T-helper 1 cell treated with Interleukin-12 subunit alpha and Interleukin-12 subunit beta and Interleukin-4 antibody, amounts not matched to agents 30 μg/mL and 1 μg/mL, for 36 hours (primary cell): ENCODE data around the gene SERPINA6.

Experiments
- H3K27ac Mint-ChIP-seq: one replicate; pipeline ENCODE4 v1.8.0; 2021; ENCODE audit warnings: mild to moderate bottlenecking, mixed read lengths
- H3K27me3 Mint-ChIP-seq: one replicate; pipeline ENCODE4 v1.8.0; 2021; ENCODE audit warnings: low read depth, mixed read lengths
- H3K36me3 Mint-ChIP-seq: one replicate; pipeline ENCODE4 v1.8.0; 2021; ENCODE audit warnings: low read depth, mixed read lengths
- H3K4me1 Mint-ChIP-seq: one replicate; pipeline ENCODE4 v1.8.0; 2021; ENCODE audit warnings: low read depth, mixed read lengths
- H3K4me3 Mint-ChIP-seq: one replicate; pipeline ENCODE4 v1.8.0; 2021; ENCODE audit warnings: mild to moderate bottlenecking, moderate library complexity, mixed read lengths
- H3K9me3 Mint-ChIP-seq: one replicate; pipeline ENCODE4 v1.8.0; 2021; ENCODE audit warnings: mixed read lengths

Gene SERPINA6

DNA sequence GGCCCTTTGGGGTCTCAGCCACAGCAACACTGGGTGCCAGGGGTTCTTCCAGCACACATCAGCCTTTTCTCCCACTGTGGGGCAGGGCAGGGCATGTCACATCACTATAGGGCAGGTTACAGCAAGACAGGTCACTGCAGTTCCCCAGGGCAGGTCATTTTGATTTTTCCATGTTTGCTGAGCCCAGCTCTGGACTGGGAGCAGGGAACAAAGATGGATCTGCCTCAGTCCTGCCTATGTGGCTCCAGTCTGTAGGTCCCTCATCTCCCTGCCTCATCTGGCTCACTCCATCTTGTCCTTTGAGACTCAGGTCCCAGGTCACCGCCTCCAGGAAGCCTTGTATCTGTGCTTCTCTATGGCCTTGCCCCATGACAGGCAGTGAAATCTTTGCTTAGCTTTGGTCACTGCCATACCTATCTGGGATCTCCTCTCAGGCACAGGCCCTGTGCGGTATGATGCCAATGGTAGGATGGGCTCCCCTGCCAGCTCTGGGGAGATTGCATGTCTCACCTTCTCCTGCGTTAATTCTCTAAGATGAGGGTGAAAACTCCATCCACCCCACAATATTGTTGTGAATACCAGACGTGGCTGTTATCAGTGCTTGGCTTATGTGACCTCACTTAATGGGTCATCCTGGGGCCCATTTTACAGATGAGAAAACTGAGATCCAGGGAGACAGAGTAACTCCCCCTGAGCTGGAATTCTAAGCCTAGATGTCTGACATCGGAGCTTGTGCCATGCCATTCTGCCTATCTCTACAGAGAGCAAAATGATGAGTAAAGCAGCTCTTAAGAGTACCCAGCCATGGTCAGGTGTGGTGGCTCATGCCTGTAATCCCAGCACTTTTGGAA is 1.5 kb downstream of the SERPINA6 start:
- H3K27me3 Mint-ChIP-seq, result no peaks in the 10 kb centered on the region
- no peaks in the 10 kb centered on the region for H3K9me3 Mint-ChIP-seq
- no peak overlapping the region for H3K4me3 Mint-ChIP-seq
- H3K4me1 Mint-ChIP-seq, result no peaks in the 10 kb centered on the region
- no peaks in the 10 kb centered on the region for H3K36me3 Mint-ChIP-seq
- H3K27ac Mint-ChIP-seq, result no peak overlapping the region

- Mint-ChIP-seq H3K36me3 (no peaks in the 10 kb centered on the region), H3K27me3 (no peaks in the 10 kb centered on the region), H3K4me1 (no peaks in the 10 kb centered on the region), H3K4me3 (no peak overlapping the region), H3K27ac (no peak overlapping the region), H3K9me3 (no peaks in the 10 kb centered on the region)
Observed at GRCh38 chr14:94320243-94320642, 2.9 kb downstream of the SERPINA6 start.

DNA sequence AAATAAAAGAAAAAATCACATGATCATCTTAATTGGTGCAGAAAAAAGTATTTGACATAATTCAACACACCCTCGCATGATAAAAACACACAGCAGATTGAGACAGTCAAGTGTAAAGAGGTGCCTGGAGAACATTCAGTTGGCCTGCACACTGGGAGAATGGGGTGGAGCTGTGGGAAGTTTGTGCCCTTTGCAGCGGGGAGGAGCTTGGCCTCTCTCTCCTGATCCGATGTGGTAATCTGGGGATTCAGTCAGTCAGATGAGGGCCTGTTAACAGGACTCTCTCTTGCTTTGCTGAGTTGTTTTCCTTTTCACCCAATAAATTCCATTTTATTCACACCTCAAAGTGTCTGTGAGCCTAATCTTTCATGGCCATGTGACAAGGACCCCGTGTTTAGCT is 5.9 kb downstream of the SERPINA6 start:
- H3K9me3 Mint-ChIP-seq, result no peaks in the 10 kb centered on the region
- H3K27ac Mint-ChIP-seq, result no peak overlapping the region
- H3K4me1 Mint-ChIP-seq, result no peaks in the 10 kb centered on the region
- H3K36me3 Mint-ChIP-seq, result no peaks in the 10 kb centered on the region
- no peaks in the 10 kb centered on the region for H3K27me3 Mint-ChIP-seq
- no peak overlapping the region for H3K4me3 Mint-ChIP-seq

GRCh38 chr14:94316692-94317091 is 6.4 kb downstream of the SERPINA6 start:
- no peaks in the 10 kb centered on the region for H3K4me1 Mint-ChIP-seq
- H3K36me3 Mint-ChIP-seq, result no peaks in the 10 kb centered on the region
- H3K9me3 Mint-ChIP-seq, result no peaks in the 10 kb centered on the region
- H3K27me3 Mint-ChIP-seq, result no peaks in the 10 kb centered on the region
- no peak overlapping the region for H3K4me3 Mint-ChIP-seq
- no peak overlapping the region for H3K27ac Mint-ChIP-seq

DNA sequence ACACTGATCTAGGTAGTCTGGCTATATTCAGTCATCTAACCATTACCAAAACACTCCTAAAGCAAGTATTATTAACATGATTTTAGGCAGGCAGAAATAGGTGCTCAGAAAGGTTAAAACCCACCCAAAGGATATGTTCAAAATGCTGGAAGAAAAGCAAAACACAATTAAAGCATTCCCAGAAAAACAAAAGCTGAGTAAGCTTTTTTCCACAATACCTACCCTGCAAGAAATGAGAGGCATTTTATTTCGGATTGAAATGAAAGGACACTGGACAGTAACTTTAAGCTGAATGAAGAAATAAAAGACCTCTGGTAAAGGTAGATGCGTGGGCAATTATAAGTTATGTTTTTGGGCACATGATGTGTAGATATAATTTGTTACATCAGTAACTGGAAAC is 8.2 kb downstream of the SERPINA6 start:
- H3K27me3 Mint-ChIP-seq, result no peaks in the 10 kb centered on the region
- H3K9me3 Mint-ChIP-seq, result no peaks in the 10 kb centered on the region
- no peak overlapping the region for H3K4me3 Mint-ChIP-seq
- H3K4me1 Mint-ChIP-seq, result no peaks in the 10 kb centered on the region
- H3K36me3 Mint-ChIP-seq, result no peaks in the 10 kb centered on the region
- no peak overlapping the region for H3K27ac Mint-ChIP-seq

DNA sequence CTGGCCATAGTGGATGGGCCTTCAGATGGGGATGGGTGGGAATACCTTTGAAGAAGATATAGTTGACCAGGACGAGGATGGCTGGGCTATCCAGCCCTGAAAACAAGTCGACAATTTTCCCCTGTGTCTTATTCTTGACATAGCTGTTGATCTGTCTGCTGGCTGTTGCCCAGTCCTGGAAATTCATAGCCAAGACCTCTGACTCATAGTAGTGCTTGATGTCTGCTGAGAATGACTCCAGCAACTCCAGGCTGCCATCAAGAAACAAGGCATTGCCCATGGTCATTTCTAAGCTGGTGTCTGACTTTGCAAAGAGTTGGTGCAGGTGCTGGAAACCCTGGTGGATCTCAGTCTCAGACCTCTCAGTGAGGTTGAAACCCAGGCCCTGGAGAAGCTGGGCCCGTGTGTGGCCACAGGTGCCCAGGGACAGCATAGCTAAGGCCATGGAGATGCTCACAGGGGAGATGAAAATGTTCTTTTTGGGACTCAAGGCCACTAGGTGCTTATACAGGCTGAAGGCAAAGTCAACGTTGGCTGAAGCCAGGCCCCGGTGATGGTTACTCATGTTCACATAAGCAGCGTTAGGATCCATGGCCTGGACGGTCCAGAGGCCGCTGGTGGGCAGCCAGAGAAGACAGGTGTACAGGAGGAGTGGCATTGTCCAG is 9.0 kb downstream of the SERPINA6 start:
- no peak overlapping the region for H3K27ac Mint-ChIP-seq
- peaks cover under 1% of the 10 kb centered on the region for H3K9me3 Mint-ChIP-seq
- H3K36me3 Mint-ChIP-seq, result no peaks in the 10 kb centered on the region
- no peaks in the 10 kb centered on the region for H3K27me3 Mint-ChIP-seq
- H3K4me3 Mint-ChIP-seq, result no peak overlapping the region
- no peaks in the 10 kb centered on the region for H3K4me1 Mint-ChIP-seq

- Mint-ChIP-seq H3K27ac (no peak overlapping the region), H3K27me3 (no peaks in the 10 kb centered on the region), H3K4me3 (no peak overlapping the region), H3K36me3 (no peaks in the 10 kb centered on the region), H3K4me1 (no peaks in the 10 kb centered on the region), H3K9me3 (peaks cover 5% of the 10 kb centered on the region)
Observed at GRCh38 chr14:94312481-94313246, 10.5 kb downstream of the SERPINA6 start.

DNA sequence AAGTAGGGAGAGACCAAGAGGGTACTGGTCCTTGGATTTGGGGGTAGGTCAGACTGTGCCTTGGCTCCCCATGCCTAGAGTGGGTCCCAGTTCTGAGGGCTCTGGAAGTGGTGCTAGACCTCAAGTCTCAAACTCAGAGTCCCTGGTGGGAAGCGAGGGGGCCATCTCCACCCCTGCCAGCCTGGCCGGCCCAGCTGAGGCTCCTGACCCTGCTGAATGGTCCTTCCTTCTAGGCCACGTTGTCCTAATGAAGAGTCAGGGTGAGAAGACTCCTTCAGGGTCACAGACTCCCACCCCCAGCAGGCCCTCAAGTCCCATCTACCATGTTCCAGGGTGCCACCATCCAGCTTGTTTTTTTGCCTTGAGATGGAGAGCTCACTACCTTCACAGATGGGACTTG is 12.9 kb downstream of the SERPINA6 start:
- Mint-ChIP-seq H3K9me3 (peaks cover 15% of the 10 kb centered on the region), H3K27me3 (no peaks in the 10 kb centered on the region), H3K36me3 (no peaks in the 10 kb centered on the region), H3K27ac (no peak overlapping the region), H3K4me1 (no peaks in the 10 kb centered on the region), H3K4me3 (no peak overlapping the region)

- Mint-ChIP-seq H3K4me1 (no peaks in the 10 kb centered on the region), H3K4me3 (no peak overlapping the region), H3K27me3 (no peaks in the 10 kb centered on the region), H3K27ac (no peak overlapping the region), H3K36me3 (no peaks in the 10 kb centered on the region), H3K9me3 (peaks cover 15% of the 10 kb centered on the region)
Observed at GRCh38 chr14:94309721-94310120, 13.4 kb downstream of the SERPINA6 start.

DNA sequence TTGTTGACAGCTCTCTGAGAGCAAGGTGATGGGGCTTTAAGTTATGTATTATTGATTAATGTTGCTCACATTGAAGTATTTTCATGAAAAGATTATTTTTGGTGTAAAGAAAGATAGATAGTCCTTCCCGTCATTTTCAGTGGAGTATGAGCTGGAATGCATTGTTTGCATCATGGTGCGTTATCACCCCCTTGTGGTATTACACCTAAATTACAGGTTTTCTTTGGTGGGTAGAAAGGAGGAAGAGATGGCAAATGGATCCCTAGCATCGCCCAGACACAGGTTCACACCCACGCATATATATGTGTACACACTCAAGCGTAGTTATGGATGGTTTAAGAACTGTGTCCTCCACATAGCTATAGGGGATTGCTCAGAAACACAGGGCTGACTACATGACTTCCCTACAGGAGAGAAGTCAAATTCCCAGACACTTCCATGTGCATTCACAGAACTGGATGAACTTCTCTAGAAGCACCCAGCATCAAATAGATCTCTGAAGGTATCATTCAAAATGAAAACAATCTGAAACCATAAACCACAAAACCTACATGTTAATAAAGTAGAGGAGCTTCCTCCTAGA is 15.6 kb downstream of the SERPINA6 start:
- Mint-ChIP-seq H3K9me3 (peaks cover 15% of the 10 kb centered on the region), H3K4me3 (no peak overlapping the region), H3K4me1 (no peaks in the 10 kb centered on the region), H3K36me3 (no peaks in the 10 kb centered on the region), H3K27me3 (no peaks in the 10 kb centered on the region), H3K27ac (no peak overlapping the region)

DNA sequence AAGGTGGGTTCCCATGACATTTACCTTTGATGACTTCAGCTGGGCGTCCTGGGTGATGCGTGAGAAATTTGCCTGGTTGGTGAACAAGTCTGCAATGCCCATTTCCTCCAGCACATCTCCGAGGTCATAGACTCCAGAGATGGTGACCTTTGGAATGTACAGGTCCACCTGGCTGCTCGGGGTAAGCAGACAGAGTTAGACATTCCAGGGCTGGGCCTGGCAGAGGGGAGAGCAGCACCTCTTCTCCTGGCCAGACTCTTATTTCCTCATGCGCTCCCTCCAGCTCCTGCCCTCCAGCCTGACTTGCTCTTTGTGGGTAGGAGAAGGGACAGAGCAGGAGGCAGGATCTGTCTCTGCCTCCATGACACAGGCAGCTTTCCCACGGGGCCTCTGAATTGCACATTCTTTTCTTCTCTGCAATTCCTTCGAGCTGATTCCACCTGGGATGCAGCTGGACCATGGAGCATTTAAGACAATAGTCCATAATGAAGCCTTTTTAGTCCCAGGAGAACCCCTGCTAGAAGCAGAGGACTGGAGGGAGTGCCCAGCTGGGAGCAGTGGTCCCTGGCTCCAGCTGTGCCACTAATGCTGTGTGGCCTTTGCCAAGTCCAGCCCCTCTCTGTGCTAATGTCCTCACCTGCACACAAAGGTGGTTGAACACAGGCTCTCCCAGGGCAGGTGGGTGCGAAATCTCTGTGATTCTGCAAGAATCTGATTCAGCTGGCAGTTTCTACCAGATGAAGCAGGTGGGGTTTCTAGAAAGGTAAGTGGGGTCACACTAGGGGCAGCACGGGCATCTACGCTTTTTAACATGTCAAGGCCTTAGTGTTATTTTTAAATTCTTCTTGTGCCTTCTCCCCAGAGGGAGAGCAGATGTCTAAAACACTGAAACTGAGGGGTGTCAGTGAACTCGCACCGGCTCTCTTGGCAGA is 16.8 kb downstream of the SERPINA6 start:
- Mint-ChIP-seq H3K4me3 (no peak overlapping the region), H3K9me3 (peaks cover 15% of the 10 kb centered on the region), H3K27ac (no peak overlapping the region), H3K27me3 (no peaks in the 10 kb centered on the region), H3K4me1 (no peaks in the 10 kb centered on the region), H3K36me3 (no peaks in the 10 kb centered on the region)

DNA sequence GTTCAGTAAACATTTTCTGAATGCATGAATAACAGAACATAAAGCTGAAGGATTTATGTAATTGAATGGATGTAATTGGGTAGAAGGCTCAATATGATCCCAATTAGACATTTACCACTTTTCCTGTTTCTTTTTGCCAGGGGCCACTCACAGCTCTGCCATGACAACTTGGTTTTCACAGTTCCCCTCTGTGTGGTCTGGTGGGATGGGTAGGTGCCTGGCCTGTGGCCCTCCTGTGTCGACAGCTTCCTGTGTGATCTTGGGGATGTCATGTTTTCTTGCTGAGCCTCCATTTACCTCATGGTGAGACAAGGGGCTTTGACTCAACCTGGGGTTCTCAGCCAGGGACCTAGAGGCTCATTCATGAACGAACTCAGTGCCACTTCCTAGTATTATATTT is 17.5 kb downstream of the SERPINA6 start:
- Mint-ChIP-seq H3K9me3 (peaks cover 15% of the 10 kb centered on the region), H3K27ac (no peak overlapping the region), H3K4me3 (no peak overlapping the region), H3K27me3 (no peaks in the 10 kb centered on the region), H3K36me3 (no peaks in the 10 kb centered on the region), H3K4me1 (no peaks in the 10 kb centered on the region)

- no peak overlapping the region for H3K27ac Mint-ChIP-seq
- peaks cover 15% of the 10 kb centered on the region for H3K9me3 Mint-ChIP-seq
- no peak overlapping the region for H3K4me3 Mint-ChIP-seq
- no peaks in the 10 kb centered on the region for H3K36me3 Mint-ChIP-seq
- no peaks in the 10 kb centered on the region for H3K4me1 Mint-ChIP-seq
- H3K27me3 Mint-ChIP-seq, result no peaks in the 10 kb centered on the region
Observed at GRCh38 chr14:94304243-94304642, 18.9 kb downstream of the SERPINA6 start.

- Mint-ChIP-seq H3K36me3 (no peaks in the 10 kb centered on the region), H3K27me3 (no peaks in the 10 kb centered on the region), H3K4me1 (no peaks in the 10 kb centered on the region), H3K27ac (no peak overlapping the region), H3K9me3 (peaks cover 10% of the 10 kb centered on the region), H3K4me3 (no peak overlapping the region)
Observed at GRCh38 chr14:94303111-94303510, 20.0 kb downstream of the SERPINA6 start.
